MM.1S (cell line): ENCODE data around the gene PNMA8C.

ENCODE experiments used
- CTCF ChIP-seq: fragments of 300-600 bp; sonication (generic); IDR thresholded peaks from 2 replicates; pipeline ENCODE4 v1.5.1; 2016; ENCODE audit warnings: antibody characterized with exemption, low read length, mixed read lengths
- EZH2 ChIP-seq: fragments of 300-600 bp; sonication (generic); optimal IDR thresholded peaks from 2 replicates; pipeline ENCODE3; 2017; ENCODE audit warnings: low read depth, mild to moderate bottlenecking, antibody characterized with exemption, low read length, mixed read lengths
- EZH2phosphoT487 ChIP-seq: fragments of 300-600 bp; sonication (generic); IDR thresholded peaks from 2 replicates; pipeline ENCODE4 v1.6.1; 2018; ENCODE audit warnings: antibody characterized with exemption, low read length

GRCh38 chr19:46447824-46448223 lies 19.1 kb upstream of the PNMA8C start:
- TF ChIP-seq CTCF = no peak
- no peak for TF ChIP-seq EZH2phosphoT487
- TF ChIP-seq EZH2 = no peak
